Glutamatergic neuron (in vitro differentiated cells): ENCODE measurements around the gene MACROD1. TPM values are rescaled to one million over a fixed set of nuclear protein-coding genes. Genes with fewer than 3 reads are reported as not detected.
A peak's percentile ranks its signal among the peaks of the same experiment; 100 is the strongest.

Experiments
- DNase-seq: peaks from one replicate; pipeline ENCODE4 v3.0.0; 2022
- H3K27ac Mint-ChIP-seq: one replicate; pipeline ENCODE4 v1.8.0; 2020; ENCODE audit warnings: mild to moderate bottlenecking, mixed read lengths, inconsistent platforms; ENCODE audit not compliant: unreplicated experiment
- H3K27me3 Mint-ChIP-seq: one replicate; pipeline ENCODE4 v1.8.0; 2020; ENCODE audit warnings: mild to moderate bottlenecking, moderate library complexity, mixed read lengths, inconsistent platforms; ENCODE audit not compliant: unreplicated experiment
- H3K36me3 Mint-ChIP-seq: one replicate; pipeline ENCODE4 v1.8.0; 2020; ENCODE audit warnings: mild to moderate bottlenecking, mixed read lengths, inconsistent platforms; ENCODE audit not compliant: unreplicated experiment
- H3K4me1 Mint-ChIP-seq: one replicate; pipeline ENCODE4 v1.8.0; 2020; ENCODE audit warnings: mild to moderate bottlenecking, low read depth, mixed read lengths, inconsistent platforms; ENCODE audit not compliant: unreplicated experiment
- H3K4me3 Mint-ChIP-seq: one replicate; pipeline ENCODE4 v1.8.0; 2020; ENCODE audit warnings: mild to moderate bottlenecking, mixed read lengths, inconsistent platforms; ENCODE audit not compliant: unreplicated experiment
- H3K9me3 Mint-ChIP-seq: one replicate; pipeline ENCODE4 v1.8.0; 2020; ENCODE audit warnings: mild to moderate bottlenecking, moderate library complexity, mixed read lengths, inconsistent platforms; ENCODE audit not compliant: unreplicated experiment
- CTCF ChIP-seq: fragments of 200-600 bp; sonication (generic); IDR thresholded peaks from one replicate; pipeline ENCODE4 v1.5.0; 2021; ENCODE audit not compliant: partially characterized antibody, unreplicated experiment
- total RNA-seq: library from RNA; stranded (reverse); fragmentation: NEBNext Ultra II Directional; extraction: Animal tissue kit (Norgen Biotek cat#: 25700); gene quantifications from one replicate; pipeline ENCODE4 v1.2.1, GENCODE V29; 2021; ENCODE audit not compliant: unreplicated experiment

MACROD1 gene
- total RNA-seq, 1 donor from 2014 or later, result 12.7 TPM

GRCh38 chr11:64107303-64107702 is 58.6 kb downstream of the MACROD1 start:
- peaks cover 6% of the 10 kb centered on the region for H3K27me3 Mint-ChIP-seq
- TF ChIP-seq CTCF, result no peak
- DNase-seq, result no peak
- peaks cover 9% of the 10 kb centered on the region for H3K4me1 Mint-ChIP-seq
- H3K4me3 Mint-ChIP-seq, result no peak overlapping the region
- H3K27ac Mint-ChIP-seq, result no peak overlapping the region
- peaks cover 5% of the 10 kb centered on the region for H3K36me3 Mint-ChIP-seq
- H3K9me3 Mint-ChIP-seq, result peaks cover 4% of the 10 kb centered on the region

GRCh38 chr11:64104632-64105031 is 61.3 kb downstream of the MACROD1 start:
- peaks cover 13% of the 10 kb centered on the region for H3K4me1 Mint-ChIP-seq
- DNase-seq, result no peak
- no peak overlapping the region for H3K27ac Mint-ChIP-seq
- H3K27me3 Mint-ChIP-seq, result peaks cover 4% of the 10 kb centered on the region
- peaks cover 11% of the 10 kb centered on the region for H3K9me3 Mint-ChIP-seq
- peaks cover under 1% of the 10 kb centered on the region for H3K36me3 Mint-ChIP-seq
- no peak for TF ChIP-seq CTCF
- no peak overlapping the region for H3K4me3 Mint-ChIP-seq

DNA sequence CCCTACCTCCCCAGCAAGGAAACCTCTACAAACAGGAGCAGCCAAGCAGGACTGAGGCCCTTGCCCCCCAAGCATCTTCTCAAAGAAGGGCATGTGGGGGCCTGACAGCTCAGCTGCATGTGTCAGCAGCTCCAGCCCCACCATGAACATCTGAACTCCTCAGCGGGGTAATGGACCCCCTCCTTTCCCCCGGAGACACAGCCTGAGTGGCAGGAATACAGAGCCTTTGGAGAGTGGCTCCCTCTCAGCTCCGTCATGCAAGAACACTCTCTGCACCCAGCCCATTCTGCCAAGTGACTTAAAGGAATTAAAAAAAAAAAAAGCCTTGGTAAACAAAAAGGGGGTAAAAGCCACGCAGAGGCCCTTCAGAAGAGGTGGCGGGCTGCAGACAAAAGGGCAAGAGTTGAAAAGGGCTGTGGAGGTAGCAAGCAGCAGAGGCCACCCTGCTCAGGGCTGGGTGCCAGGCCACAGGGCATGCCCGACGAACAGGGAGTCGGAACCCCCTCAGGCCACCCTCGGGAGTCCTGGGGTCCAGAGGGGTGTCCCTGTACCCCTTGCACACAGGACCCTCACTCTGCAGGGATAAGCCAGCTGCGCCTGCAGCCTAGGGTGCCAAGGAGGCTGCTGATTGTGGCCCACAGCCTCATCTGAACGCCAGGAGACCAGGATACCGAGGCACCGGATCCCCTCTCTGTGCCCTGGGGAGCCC is 62.5 kb downstream of the MACROD1 start:
- TF ChIP-seq CTCF, result no peak
- Mint-ChIP-seq H3K36me3 (peaks cover 5% of the 10 kb centered on the region), H3K27ac (peak overlapping the region; percentile 68), H3K4me3 (no peak overlapping the region), H3K27me3 (peaks cover 4% of the 10 kb centered on the region), H3K4me1 (peaks cover 13% of the 10 kb centered on the region), H3K9me3 (peaks cover 13% of the 10 kb centered on the region)
- no peak for DNase-seq

- Mint-ChIP-seq H3K4me1 (peaks cover 17% of the 10 kb centered on the region), H3K27ac (peak overlapping the region; percentile 22), H3K27me3 (peaks cover 9% of the 10 kb centered on the region), H3K4me3 (no peak overlapping the region), H3K9me3 (peaks cover 14% of the 10 kb centered on the region), H3K36me3 (peaks cover 5% of the 10 kb centered on the region)
- DNase-seq, result no peak
- no peak for TF ChIP-seq CTCF
Observed at GRCh38 chr11:64102005-64102738, 63.7 kb downstream of the MACROD1 start.

- H3K9me3 Mint-ChIP-seq, result peaks cover 14% of the 10 kb centered on the region
- no peak for DNase-seq
- peaks cover 5% of the 10 kb centered on the region for H3K36me3 Mint-ChIP-seq
- no peak overlapping the region for H3K27ac Mint-ChIP-seq
- H3K4me3 Mint-ChIP-seq, result no peak overlapping the region
- H3K4me1 Mint-ChIP-seq, result peaks cover 17% of the 10 kb centered on the region
- H3K27me3 Mint-ChIP-seq, result peaks cover 9% of the 10 kb centered on the region
- no peak for TF ChIP-seq CTCF
Observed at GRCh38 chr11:64101461-64101860, 64.5 kb downstream of the MACROD1 start.
